Naive B cell (primary cell): Measurements from ENCODE around the gene SEPHS1. TPM values are rescaled to one million over a fixed set of nuclear protein-coding genes. Genes with fewer than 3 reads are reported as not detected.
"Not testable (repeated sequence)": the region's sequence is repeated elsewhere in the genome, so short reads cannot be mapped to it uniquely, and the experiment has no call there.

Source experiments
- ATAC-seq, 2 donors: fragments of 150-1000 bp; cut with Tn5 transposase; 2 replicates each; pipeline ENCODE4 v1.10.0; 2021; ENCODE audit warnings: low read depth in 2 of 2, mild to moderate bottlenecking in 2 of 2, moderate library complexity in 2 of 2
- DNase-seq: peaks from one replicate; pipeline ENCODE4 v3.0.0; 2022
- H3K27ac Mint-ChIP-seq, 6 donors: one replicate each; pipeline ENCODE4 v1.8.0; 2020 to 2022; ENCODE audit warnings: mild to moderate bottlenecking in 6 of 6, mixed read lengths in 6 of 6, moderate library complexity in 5 of 6, inconsistent platforms in 2 of 6
- H3K27me3 Mint-ChIP-seq, 3 donors: one replicate each; pipeline ENCODE4 v1.8.0; 2021 to 2022; ENCODE audit warnings: mixed read lengths in 3 of 3, mild to moderate bottlenecking in 1 of 3
- H3K36me3 Mint-ChIP-seq, 2 donors: one replicate each; pipeline ENCODE4 v1.8.0; 2020 to 2022; ENCODE audit warnings: mixed read lengths in 2 of 2, inconsistent platforms in 1 of 2, mild to moderate bottlenecking in 1 of 2
- H3K4me1 Mint-ChIP-seq, 3 donors: one replicate each; pipeline ENCODE4 v1.8.0; 2020 to 2022; ENCODE audit warnings: mixed read lengths in 3 of 3, inconsistent platforms in 1 of 3, mild to moderate bottlenecking in 1 of 3, moderate library complexity in 1 of 3
- H3K4me3 Mint-ChIP-seq, 8 donors: one replicate each; pipeline ENCODE4 v1.8.0; 2020 to 2022; ENCODE audit warnings: mild to moderate bottlenecking in 8 of 8, mixed read lengths in 8 of 8, moderate library complexity in 8 of 8, inconsistent platforms in 2 of 8
- H3K9me3 Mint-ChIP-seq, 7 donors: one replicate each; pipeline ENCODE4 v1.8.0; 2020 to 2022; ENCODE audit warnings: mixed read lengths in 7 of 7, mild to moderate bottlenecking in 5 of 7, inconsistent platforms in 2 of 7, moderate library complexity in 1 of 7
- polyA plus RNA-seq, 6 donors: library from polyadenylated mRNA; unstranded; fragments of 300-500 nt; fragmentation: Illumina TruSeq; gene quantifications; one replicate each; pipeline ENCODE4 v1.2.3, GENCODE V29; 2021; ENCODE audit warnings: low read depth in 6 of 6

SEPHS1 gene
- polyA plus RNA-seq, 6 donors from 2014 or later: 9.1 to 18.9 (median 15.4) TPM

GRCh38 chr10:13334556-13334955, 13.5 kb downstream of the SEPHS1 start:
- Mint-ChIP-seq H3K36me3 (peaks cover 19 to 20% of the 10 kb centered on the region in 2 donors), H3K27me3 (no peaks in the 10 kb centered on the region), H3K27ac (no peak overlapping the region), H3K4me1 (peaks cover 0 to 7% (median 5%) of the 10 kb centered on the region in 3 donors), H3K4me3 (no peak overlapping the region), H3K9me3 (peaks cover 0 to 3% (median 0%) of the 10 kb centered on the region in 7 donors)
- DNase-seq (no peak), ATAC-seq (no peak)

DNA sequence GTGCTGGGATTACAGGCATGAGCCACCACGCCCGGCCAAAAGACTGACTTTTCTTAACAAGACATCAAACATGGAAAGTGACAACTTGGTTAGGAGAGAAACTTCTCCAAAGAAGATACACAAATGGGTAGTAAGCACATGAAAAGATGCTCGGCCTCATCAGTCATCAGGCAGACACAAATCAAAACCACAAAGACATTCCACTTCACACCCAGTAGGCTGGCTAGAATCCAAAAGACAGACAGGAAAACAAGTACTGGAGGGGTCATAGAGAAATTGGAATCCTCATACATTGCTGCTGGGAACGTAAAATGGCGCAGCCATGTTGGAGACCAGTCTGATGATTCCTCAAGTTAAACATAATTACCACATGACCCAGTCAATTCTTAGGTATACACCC, 16.4 kb downstream of the SEPHS1 start:
- ATAC-seq (no peak), DNase-seq (no peak)
- Mint-ChIP-seq H3K4me3 (no peak overlapping the region), H3K4me1 (peaks cover 0 to 2% (median 0%) of the 10 kb centered on the region in 3 donors), H3K27ac (no peak overlapping the region), H3K9me3 (peaks cover 0 to 3% (median 0%) of the 10 kb centered on the region in 7 donors), H3K27me3 (no peaks in the 10 kb centered on the region), H3K36me3 (peaks cover 16 to 33% of the 10 kb centered on the region in 2 donors)

- DNase-seq, ATAC-seq, H3K4me3 Mint-ChIP-seq, H3K4me1 Mint-ChIP-seq, H3K27me3 Mint-ChIP-seq, H3K27ac Mint-ChIP-seq, H3K9me3 Mint-ChIP-seq: not testable (repeated sequence)
- H3K36me3 Mint-ChIP-seq: peaks cover 16 to 33% of the 10 kb centered on the region in 2 donors
Measured at GRCh38 chr10:13330980-13331379, 17.1 kb downstream of the SEPHS1 start.

- H3K9me3 Mint-ChIP-seq: peaks cover 0 to 3% (median 0%) of the 10 kb centered on the region in 7 donors
- peaks cover 22 to 33% of the 10 kb centered on the region in 2 donors for H3K36me3 Mint-ChIP-seq
- H3K4me3 Mint-ChIP-seq: no peak overlapping the region
- ATAC-seq (no peak), DNase-seq (no peak)
- H3K4me1 Mint-ChIP-seq: no peaks in the 10 kb centered on the region
- peak overlapping the region in 1 of 6 donors; percentile 39 for H3K27ac Mint-ChIP-seq
- no peaks in the 10 kb centered on the region for H3K27me3 Mint-ChIP-seq
Measured at GRCh38 chr10:13329565-13329964, 18.5 kb downstream of the SEPHS1 start.

GRCh38 chr10:13328613-13329012, 19.5 kb downstream of the SEPHS1 start:
- Mint-ChIP-seq H3K4me1 (no peaks in the 10 kb centered on the region), H3K27ac (peak overlapping the region in 1 of 6 donors; percentile 76), H3K4me3 (no peak overlapping the region), H3K27me3 (no peaks in the 10 kb centered on the region), H3K36me3 (peaks cover 28 to 42% of the 10 kb centered on the region in 2 donors), H3K9me3 (peaks cover 0 to 3% (median 0%) of the 10 kb centered on the region in 7 donors)
- no peak for ATAC-seq
- no peak for DNase-seq

DNA sequence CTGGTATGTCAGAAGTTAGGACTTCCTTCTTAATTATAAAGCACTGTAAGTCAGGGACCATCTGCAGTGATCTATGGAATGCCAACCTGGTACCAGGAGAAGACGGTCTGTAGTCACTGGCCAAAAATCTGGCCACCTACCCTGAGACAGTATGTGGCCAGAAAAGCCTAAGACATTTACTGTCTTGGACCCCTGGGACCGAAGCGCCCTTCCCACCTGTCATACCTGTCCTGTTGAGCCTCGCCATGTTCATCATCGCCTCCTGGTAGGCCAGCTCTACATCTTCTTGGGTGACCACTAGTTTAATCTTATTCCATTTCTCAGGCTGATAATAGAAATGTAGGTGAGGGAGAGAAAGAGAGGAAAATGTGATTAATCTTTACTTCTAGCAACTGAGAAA, 20.0 kb downstream of the SEPHS1 start:
- H3K4me3 Mint-ChIP-seq: no peak overlapping the region
- H3K4me1 Mint-ChIP-seq: no peaks in the 10 kb centered on the region
- H3K27me3 Mint-ChIP-seq: no peaks in the 10 kb centered on the region
- ATAC-seq (no peak), DNase-seq (no peak)
- H3K27ac Mint-ChIP-seq: peak overlapping the region in 1 of 6 donors; percentile 75
- peaks cover 0 to 3% (median 0%) of the 10 kb centered on the region in 7 donors for H3K9me3 Mint-ChIP-seq
- H3K36me3 Mint-ChIP-seq: peaks cover 28 to 42% of the 10 kb centered on the region in 2 donors

GRCh38 chr10:13327534-13327933, 20.6 kb downstream of the SEPHS1 start:
- no peaks in the 10 kb centered on the region for H3K27me3 Mint-ChIP-seq
- ATAC-seq: no peak
- no peak overlapping the region for H3K27ac Mint-ChIP-seq
- peaks cover 0 to 3% (median 0%) of the 10 kb centered on the region in 7 donors for H3K9me3 Mint-ChIP-seq
- H3K4me3 Mint-ChIP-seq: peak overlapping the region in 1 of 8 donors; percentile 72
- no peaks in the 10 kb centered on the region for H3K4me1 Mint-ChIP-seq
- DNase-seq: no peak
- H3K36me3 Mint-ChIP-seq: peaks cover 28 to 42% of the 10 kb centered on the region in 2 donors

DNA sequence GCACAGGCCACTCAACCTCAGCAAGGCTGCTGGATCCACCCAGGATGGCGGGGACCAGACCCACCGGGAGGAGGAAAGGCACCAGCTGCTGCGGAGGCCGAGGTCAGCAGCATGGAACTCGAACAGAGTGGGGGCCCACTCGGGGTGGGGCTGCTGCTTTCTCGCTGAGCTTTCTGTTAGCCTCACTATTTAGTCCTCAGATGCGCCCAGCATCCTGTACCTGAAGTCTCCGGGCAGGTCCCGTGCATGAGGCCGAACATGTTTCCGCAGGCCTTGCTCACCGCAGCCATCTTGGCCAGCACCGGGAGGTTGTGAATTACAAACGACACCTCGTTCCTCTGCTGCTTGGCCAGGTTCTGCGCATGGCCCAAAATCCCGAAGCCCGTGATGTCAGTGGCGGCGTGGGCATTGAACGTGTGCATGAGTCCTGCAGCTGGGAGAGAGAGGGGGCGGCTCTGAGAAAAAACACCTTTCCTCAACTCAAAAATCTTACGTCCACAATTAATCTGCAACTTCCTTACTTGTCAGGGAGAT, 25.4 kb downstream of the SEPHS1 start:
- ATAC-seq (no peak), DNase-seq (no peak)
- H3K36me3 Mint-ChIP-seq: peaks cover 17 to 19% of the 10 kb centered on the region in 2 donors
- H3K27ac Mint-ChIP-seq: no peak overlapping the region
- H3K4me3 Mint-ChIP-seq: no peak overlapping the region
- H3K27me3 Mint-ChIP-seq: no peaks in the 10 kb centered on the region
- H3K4me1 Mint-ChIP-seq: no peaks in the 10 kb centered on the region
- no peaks in the 10 kb centered on the region for H3K9me3 Mint-ChIP-seq

- H3K4me1 Mint-ChIP-seq: no peaks in the 10 kb centered on the region
- ATAC-seq: no peak
- no peaks in the 10 kb centered on the region for H3K27me3 Mint-ChIP-seq
- no peak overlapping the region for H3K4me3 Mint-ChIP-seq
- DNase-seq: no peak
- peak overlapping the region in 3 of 6 donors; percentile 33 to 70 (median 38) for H3K27ac Mint-ChIP-seq
- H3K9me3 Mint-ChIP-seq: no peaks in the 10 kb centered on the region
- H3K36me3 Mint-ChIP-seq: peaks cover 12 to 16% of the 10 kb centered on the region in 2 donors
Measured at GRCh38 chr10:13321576-13321975, 26.5 kb downstream of the SEPHS1 start.

GRCh38 chr10:13319166-13319565, 28.9 kb downstream of the SEPHS1 start:
- H3K4me3 Mint-ChIP-seq: no peak overlapping the region
- ATAC-seq (no peak), DNase-seq (no peak)
- no peaks in the 10 kb centered on the region for H3K4me1 Mint-ChIP-seq
- H3K36me3 Mint-ChIP-seq: peaks cover 4 to 13% of the 10 kb centered on the region in 2 donors
- H3K27me3 Mint-ChIP-seq: no peaks in the 10 kb centered on the region
- H3K9me3 Mint-ChIP-seq: no peaks in the 10 kb centered on the region
- peak overlapping the region in 1 of 6 donors; percentile 72 for H3K27ac Mint-ChIP-seq

- ATAC-seq (no peak), DNase-seq (no peak)
- H3K4me1 Mint-ChIP-seq: no peaks in the 10 kb centered on the region
- H3K36me3 Mint-ChIP-seq: peaks cover 0 to 8% of the 10 kb centered on the region in 2 donors
- no peak overlapping the region for H3K27ac Mint-ChIP-seq
- no peaks in the 10 kb centered on the region for H3K27me3 Mint-ChIP-seq
- H3K9me3 Mint-ChIP-seq: no peaks in the 10 kb centered on the region
- H3K4me3 Mint-ChIP-seq: no peak overlapping the region
Measured at GRCh38 chr10:13317474-13317873, 30.6 kb downstream of the SEPHS1 start.

- DNase-seq: no peak
- H3K4me3 Mint-ChIP-seq: no peak overlapping the region
- ATAC-seq: no peak
- H3K4me1 Mint-ChIP-seq: no peaks in the 10 kb centered on the region
- peaks cover 0 to 7% of the 10 kb centered on the region in 2 donors for H3K36me3 Mint-ChIP-seq
- no peak overlapping the region for H3K27ac Mint-ChIP-seq
- no peaks in the 10 kb centered on the region for H3K27me3 Mint-ChIP-seq
- H3K9me3 Mint-ChIP-seq: no peaks in the 10 kb centered on the region
Measured at GRCh38 chr10:13316635-13317311, 31.3 kb downstream of the SEPHS1 start.

GRCh38 chr10:13315361-13315760, 32.7 kb downstream of the SEPHS1 start:
- H3K4me1 Mint-ChIP-seq: no peaks in the 10 kb centered on the region
- H3K9me3 Mint-ChIP-seq: no peaks in the 10 kb centered on the region
- no peak for ATAC-seq
- no peak for DNase-seq
- H3K27me3 Mint-ChIP-seq: no peaks in the 10 kb centered on the region
- H3K4me3 Mint-ChIP-seq: no peak overlapping the region
- H3K36me3 Mint-ChIP-seq: no peaks in the 10 kb centered on the region
- H3K27ac Mint-ChIP-seq: no peak overlapping the region

- Mint-ChIP-seq H3K27me3 (no peaks in the 10 kb centered on the region), H3K36me3 (no peaks in the 10 kb centered on the region), H3K4me3 (no peak overlapping the region), H3K4me1 (no peaks in the 10 kb centered on the region), H3K9me3 (no peaks in the 10 kb centered on the region), H3K27ac (no peak overlapping the region)
- DNase-seq (no peak), ATAC-seq (no peak)
Measured at GRCh38 chr10:13311177-13311575, 36.9 kb downstream of the SEPHS1 start.
